GM18526 (cell line): ENCODE measurements around the gene CD24.
A peak's percentile ranks its signal among the peaks of the same experiment; 100 is the strongest.

Experiments
- POLR2A ChIP-seq: IDR thresholded peaks from 3 replicates; pipeline ENCODE4 v1.6.1; 2011; ENCODE audit not compliant: insufficient read length; ENCODE audit errors: extremely low read depth

Gene CD24

GRCh38 chr6:106974336-106974998 is at the start of gene CD24:
Gene CD24 (minus strand): TSS chr6:106974729. CDS start chr6:106974646, 83 bp downstream.
- TF ChIP-seq POLR2A, result peak; percentile 42

- no peak for TF ChIP-seq POLR2A
Observed at GRCh38 chr6:107021446-107022185, 47.1 kb upstream of the CD24 start.

GRCh38 chr6:107020239-107020638 is 45.7 kb upstream of the CD24 start:
- no peak for TF ChIP-seq POLR2A

- TF ChIP-seq POLR2A, result no peak
Observed at GRCh38 chr6:107019047-107019446, 44.5 kb upstream of the CD24 start.

- TF ChIP-seq POLR2A, result no peak
Observed at GRCh38 chr6:107009499-107009898, 35.0 kb upstream of the CD24 start.

GRCh38 chr6:106997392-106998158 is 23.0 kb upstream of the CD24 start:
- TF ChIP-seq POLR2A, result no peak

GRCh38 chr6:106995640-106996039 is 21.1 kb upstream of the CD24 start:
- no peak for TF ChIP-seq POLR2A

- TF ChIP-seq POLR2A, result no peak
Observed at GRCh38 chr6:106988664-106989063, 14.1 kb upstream of the CD24 start.

- no peak for TF ChIP-seq POLR2A
Observed at GRCh38 chr6:106981926-106982325, 7.4 kb upstream of the CD24 start.

GRCh38 chr6:106980926-106981325 is 6.4 kb upstream of the CD24 start:
- TF ChIP-seq POLR2A, result no peak

- TF ChIP-seq POLR2A, result no peak
Observed at GRCh38 chr6:106979435-106979884, 4.9 kb upstream of the CD24 start.

GRCh38 chr6:106977246-106977645 is 2.7 kb upstream of the CD24 start:
- no peak for TF ChIP-seq POLR2A

- no peak for TF ChIP-seq POLR2A
Observed at GRCh38 chr6:106976270-106976669, 1.7 kb upstream of the CD24 start.

GRCh38 chr6:106975738-106976064 is 1.2 kb upstream of the CD24 start:
- no peak for TF ChIP-seq POLR2A

GRCh38 chr6:106974999-106975737 is 639 bp upstream of the CD24 start:
- no peak for TF ChIP-seq POLR2A
